HG02885 (cell line): ENCODE measurements around the gene SDF2.

Experiments
- ATAC-seq: cut with Tn5 transposase; IDR thresholded peaks from one replicate; pipeline ENCODE4 v1.9.1; 2021; ENCODE audit warnings: mild to moderate bottlenecking; ENCODE audit not compliant: unreplicated experiment, poor library complexity

SDF2 gene

DNA sequence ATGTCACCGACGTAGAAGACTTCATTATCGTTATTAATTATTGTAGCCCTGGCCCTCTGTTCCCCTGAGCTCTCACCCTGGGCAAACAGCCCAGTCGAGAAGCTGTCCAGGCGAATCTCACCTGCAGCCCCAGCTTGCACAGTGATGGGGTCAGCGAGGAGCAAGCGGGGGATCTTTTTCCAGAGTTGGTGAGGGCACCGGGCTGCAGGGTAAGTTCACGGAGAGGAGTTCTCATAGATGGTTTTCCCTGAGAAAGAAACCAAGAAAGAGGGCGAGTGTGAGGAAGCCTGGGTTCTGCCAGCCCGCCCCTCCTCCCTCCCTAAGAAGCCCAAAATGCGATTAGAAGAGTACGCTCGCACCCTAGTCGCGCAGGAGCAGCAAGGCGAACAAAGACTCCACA is 63.3 kb downstream of the SDF2 start:
- ATAC-seq = no peak
